ENCODE results near the gene ZFPM1.
"Not testable (repeated sequence)": the region's sequence is repeated elsewhere in the genome, so short reads cannot be mapped to it uniquely, and the experiment has no call there.

Gene ZFPM1

GRCh38 chr16:88517208-88517774 is 64.2 kb downstream of the ZFPM1 start:
- DNase-seq: not testable (repeated sequence)

- not testable (repeated sequence) for DNase-seq
Observed at GRCh38 chr16:88518411-88519111, 65.5 kb downstream of the ZFPM1 start.

- DNase-seq: no peak
Observed at GRCh38 chr16:88519240-88519639, 66.2 kb downstream of the ZFPM1 start.

GRCh38 chr16:88519938-88520653 is 67.0 kb downstream of the ZFPM1 start:
- no peak for DNase-seq

- no peak for DNase-seq
Observed at GRCh38 chr16:88521674-88522073, 68.6 kb downstream of the ZFPM1 start.

GRCh38 chr16:88522276-88522949 is 69.3 kb downstream of the ZFPM1 start:
- DNase-seq: no peak

- no peak for DNase-seq
Observed at GRCh38 chr16:88523309-88524161, 70.5 kb downstream of the ZFPM1 start.

- DNase-seq: no peak
Observed at GRCh38 chr16:88524274-88524972, 71.3 kb downstream of the ZFPM1 start.

GRCh38 chr16:88524973-88525662 is 72.0 kb downstream of the ZFPM1 start:
- no peak for DNase-seq

- no peak for DNase-seq
Observed at GRCh38 chr16:88525663-88525990, 72.5 kb downstream of the ZFPM1 start.

GRCh38 chr16:88526008-88526905 is 73.2 kb downstream of the ZFPM1 start:
- DNase-seq: no peak

GRCh38 chr16:88526906-88527185 is 73.8 kb downstream of the ZFPM1 start:
- no peak for DNase-seq

GRCh38 chr16:88527186-88527936 is 74.3 kb downstream of the ZFPM1 start:
- no peak for DNase-seq

GRCh38 chr16:88527937-88528743 is 75.1 kb downstream of the ZFPM1 start:
- DNase-seq: no peak

GRCh38 chr16:88528902-88529318 is 75.8 kb downstream of the ZFPM1 start:
- DNase-seq: no peak

GRCh38 chr16:88529596-88529995 is 76.5 kb downstream of the ZFPM1 start:
- DNase-seq: no peak

- DNase-seq: no peak
Observed at GRCh38 chr16:88530051-88530857, 77.2 kb downstream of the ZFPM1 start.

- no peak for DNase-seq
Observed at GRCh38 chr16:88530858-88531203, 77.8 kb downstream of the ZFPM1 start.
